Aorta (tissue), 5 donors: ENCODE results near the gene NTNG2. TPM values are rescaled to one million over a fixed set of nuclear protein-coding genes. Genes with fewer than 3 reads are reported as not detected.

ENCODE experiments used
- ATAC-seq: fragments of 200-7000 bp; cut with Tn5 transposase; one replicate; pipeline ENCODE4 v1.9.1; 2022; ENCODE audit warnings: moderate library complexity; ENCODE audit not compliant: low FRiP score
- DNase-seq, 2 donors: peaks; one replicate each; pipeline ENCODE4 v3.0.0-alpha.2; 2020
- H3K27ac ChIP-seq, 2 donors: one replicate each; pipeline ENCODE4 v1.5.1; 2013; ENCODE audit warnings: low read length in 2 of 2, mild to moderate bottlenecking in 2 of 2, moderate library complexity in 2 of 2, control low read depth in 1 of 2, inconsistent platforms in 1 of 2, low read depth in 1 of 2
- H3K27me3 ChIP-seq, 2 donors: one replicate each; pipeline ENCODE4 v1.6.1; 2013; ENCODE audit warnings: control low read depth in 1 of 2, low read length in 1 of 2, mild to moderate bottlenecking in 1 of 2, moderate library complexity in 1 of 2; ENCODE audit not compliant: insufficient read depth in 2 of 2, control insufficient read depth in 1 of 2
- H3K36me3 ChIP-seq, 2 donors: one replicate each; pipeline ENCODE4 v1.6.1; 2013; ENCODE audit warnings: control low read depth in 1 of 2, low read length in 1 of 2, mild to moderate bottlenecking in 1 of 2; ENCODE audit not compliant: insufficient read depth in 2 of 2, control insufficient read depth in 1 of 2
- H3K4me1 ChIP-seq, 2 donors: one replicate each; pipeline ENCODE4 v1.6.1; 2013; ENCODE audit warnings: low read length in 2 of 2, control low read depth in 1 of 2, mild to moderate bottlenecking in 1 of 2, moderate library complexity in 1 of 2; ENCODE audit not compliant: insufficient read depth in 2 of 2, control insufficient read depth in 1 of 2
- H3K4me3 ChIP-seq, 2 donors: one replicate each; pipeline ENCODE4 v1.5.1; 2013; ENCODE audit warnings: low read length in 2 of 2, control low read depth in 1 of 2, mild to moderate bottlenecking in 1 of 2
- H3K9me3 ChIP-seq: one replicate; pipeline ENCODE4 v1.6.1; 2013; ENCODE audit warnings: mild to moderate bottlenecking, low read length; ENCODE audit not compliant: control insufficient read depth
- WGBS, 2 donors: extraction: QIAGEN DNeasy Blood & Tissue Kit; methylation state at CpG; one replicate each; pipeline ENCODE4 v1.1.7; 2013; 5-methylcytosine and 5-hydroxymethylcytosine counted together
- intact Hi-C, 2 donors: fragments of 100-400 bp; cut with DNase I; formaldehyde crosslinking; loops; one replicate each; pipeline versions ENCODE4 v1.14.2 to v1.15.0; 2022
- polyA plus RNA-seq, 2 donors: library from polyadenylated mRNA; stranded (reverse); fragments of 200-250 nt; gene quantifications; one replicate each; pipeline ENCODE4 v1.2.3, GENCODE V29; 2013
- total RNA-seq, 2 donors: library from RNA; stranded (reverse); fragmentation: NEBNext Ultra II Directional; extraction: Animal tissue kit (Norgen Biotek cat#: 25700); gene quantifications; one replicate each; pipeline ENCODE4 v1.2.1, GENCODE V29; 2021
- donor health status: healthy with polysubstance abuse.
- donor health status: Bipolar disorder and iron deficiency.
- donor health status: DM: no; HTN: no; CAD: no.
- donor health status: DM: no; HTN: no; CAD: no.
- donor health status: DM: yes; HTN: yes; CAD: no.

The NTNG2 gene
- total and polyA plus RNA-seq, 4 donors: 0.25 to 5.3 (median 1.1) TPM

- no peak for DNase-seq
- Histone ChIP-seq H3K4me1 (no peaks in the 10 kb centered on the region), H3K36me3 (no peaks in the 10 kb centered on the region), H3K9me3 (no peaks in the 10 kb centered on the region), H3K27ac (no peak overlapping the region), H3K27me3 (no peaks in the 10 kb centered on the region), H3K4me3 (no peak overlapping the region)
- intact Hi-C loops: loop anchor here in 1 of 2 donors (5.0 kb wide), 2 partner anchors 73 to 397 kb away; no protein-coding TSS in a partner anchor
- no peak for ATAC-seq
- WGBS, 2 donors: 8 to 10% methylated on average over 45 of the region's 45 CpGs
Measured at GRCh38 chr9:132163876-132164603, 2.2 kb downstream of the NTNG2 start.

GRCh38 chr9:132164604-132165362, 2.9 kb downstream of the NTNG2 start:
- no peak for DNase-seq
- no peak overlapping the region for H3K4me3 ChIP-seq
- no peaks in the 10 kb centered on the region for H3K9me3 ChIP-seq
- no peaks in the 10 kb centered on the region for H3K36me3 ChIP-seq
- ATAC-seq: no peak
- no peaks in the 10 kb centered on the region for H3K4me1 ChIP-seq
- WGBS, 2 donors: 7 to 9% methylated on average over 16 of the region's 16 CpGs
- no peak overlapping the region for H3K27ac ChIP-seq
- no peaks in the 10 kb centered on the region for H3K27me3 ChIP-seq
- intact Hi-C loops: loop anchor here in 1 of 2 donors (5.0 kb wide), 2 partner anchors 73 to 397 kb away; no protein-coding TSS in a partner anchor

DNA sequence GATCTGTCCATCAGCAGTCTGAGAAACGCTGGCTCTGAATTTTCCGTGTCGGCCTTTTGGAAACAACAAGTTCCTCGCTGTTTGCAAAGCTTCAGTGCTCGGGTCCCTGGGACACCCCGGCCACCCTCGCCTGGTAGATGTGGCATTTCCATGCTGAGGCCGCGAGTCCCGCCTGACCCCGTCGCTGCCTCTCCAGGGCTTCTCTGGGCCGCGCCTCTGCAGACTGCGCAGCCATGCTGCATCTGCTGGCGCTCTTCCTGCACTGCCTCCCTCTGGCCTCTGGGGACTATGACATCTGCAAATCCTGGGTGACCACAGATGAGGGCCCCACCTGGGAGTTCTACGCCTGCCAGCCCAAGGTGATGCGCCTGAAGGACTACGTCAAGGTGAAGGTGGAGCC, 4.7 kb downstream of the NTNG2 start:
- DNase-seq (no peak), ATAC-seq (no peak)
- H3K4me3 ChIP-seq: no peak overlapping the region
- no peaks in the 10 kb centered on the region for H3K4me1 ChIP-seq
- intact Hi-C loops: no loop called here
- no peaks in the 10 kb centered on the region for H3K27me3 ChIP-seq
- H3K9me3 ChIP-seq: no peaks in the 10 kb centered on the region
- no peaks in the 10 kb centered on the region for H3K36me3 ChIP-seq
- H3K27ac ChIP-seq: no peak overlapping the region
- WGBS, 2 donors: 45 to 58% methylated on average over 19 of the region's 19 CpGs

- DNase-seq (no peak), ATAC-seq (no peak)
- Histone ChIP-seq H3K27me3 (no peaks in the 10 kb centered on the region), H3K27ac (no peak overlapping the region), H3K4me3 (no peak overlapping the region), H3K9me3 (no peaks in the 10 kb centered on the region), H3K36me3 (no peaks in the 10 kb centered on the region), H3K4me1 (no peaks in the 10 kb centered on the region)
- WGBS, 2 donors: 46 to 49% methylated on average over 7 of the region's 7 CpGs
- intact Hi-C loops: no loop called here
Measured at GRCh38 chr9:132167192-132167591, 5.3 kb downstream of the NTNG2 start.

DNA sequence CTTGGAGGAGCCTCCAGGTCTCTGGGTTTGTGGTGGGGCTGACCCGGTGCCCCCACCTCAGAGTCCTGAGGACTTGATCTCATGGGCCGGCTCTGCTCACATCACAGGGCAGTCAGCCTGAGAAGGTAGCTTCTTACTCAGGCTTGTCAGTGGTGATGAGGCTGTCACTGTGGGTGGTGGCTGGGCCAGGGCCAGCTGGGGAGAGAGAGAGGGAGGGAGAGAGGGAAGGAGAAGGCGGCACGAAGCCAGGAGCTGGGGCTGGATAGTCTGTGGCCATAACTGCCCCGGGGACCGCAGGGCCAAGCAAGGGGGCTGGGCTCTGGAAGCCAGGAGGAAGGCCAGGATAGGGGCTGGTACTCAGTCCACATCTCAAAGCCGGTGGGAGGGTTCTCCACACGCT, 6.5 kb downstream of the NTNG2 start:
- no peak for ATAC-seq

GRCh38 chr9:132168851-132169250, 7.0 kb downstream of the NTNG2 start:
- no peaks in the 10 kb centered on the region for H3K27me3 ChIP-seq
- 59 to 64% methylated on average over 7 of the region's 7 CpGs for WGBS, 2 donors

More for the DNA sequence above, 6.5 kb downstream of the NTNG2 start:
- H3K27ac ChIP-seq: no peak overlapping the region
- H3K27me3 ChIP-seq: no peaks in the 10 kb centered on the region
- intact Hi-C loops: no loop called here
- H3K4me1 ChIP-seq: no peaks in the 10 kb centered on the region
- H3K4me3 ChIP-seq: no peak overlapping the region
- no peaks in the 10 kb centered on the region for H3K36me3 ChIP-seq
- H3K9me3 ChIP-seq: no peaks in the 10 kb centered on the region
- no peak for DNase-seq
- WGBS, 2 donors: 31 to 59% methylated on average over 8 of the region's 8 CpGs

GRCh38 chr9:132169672-132170392, 8.0 kb downstream of the NTNG2 start:
- Histone ChIP-seq H3K27me3 (no peaks in the 10 kb centered on the region), H3K9me3 (no peaks in the 10 kb centered on the region), H3K27ac (no peak overlapping the region), H3K4me1 (no peaks in the 10 kb centered on the region), H3K36me3 (no peaks in the 10 kb centered on the region), H3K4me3 (no peak overlapping the region)
- intact Hi-C loops: loop anchor here (1.0 to 5.0 kb wide), 2 partner anchors 66 to 67 kb away; no protein-coding TSS in a partner anchor
- 34 to 38% methylated on average over 26 of the region's 26 CpGs for WGBS, 2 donors
- DNase-seq: peak; percentile 64 to 85
- peak; percentile 62 for ATAC-seq

More at GRCh38 chr9:132168851-132169250, 7.0 kb downstream of the NTNG2 start:
- Histone ChIP-seq H3K9me3 (no peaks in the 10 kb centered on the region), H3K4me1 (no peaks in the 10 kb centered on the region), H3K36me3 (no peaks in the 10 kb centered on the region), H3K4me3 (no peak overlapping the region), H3K27ac (no peak overlapping the region)
- intact Hi-C loops: no loop called here
- DNase-seq (no peak), ATAC-seq (no peak)

DNA sequence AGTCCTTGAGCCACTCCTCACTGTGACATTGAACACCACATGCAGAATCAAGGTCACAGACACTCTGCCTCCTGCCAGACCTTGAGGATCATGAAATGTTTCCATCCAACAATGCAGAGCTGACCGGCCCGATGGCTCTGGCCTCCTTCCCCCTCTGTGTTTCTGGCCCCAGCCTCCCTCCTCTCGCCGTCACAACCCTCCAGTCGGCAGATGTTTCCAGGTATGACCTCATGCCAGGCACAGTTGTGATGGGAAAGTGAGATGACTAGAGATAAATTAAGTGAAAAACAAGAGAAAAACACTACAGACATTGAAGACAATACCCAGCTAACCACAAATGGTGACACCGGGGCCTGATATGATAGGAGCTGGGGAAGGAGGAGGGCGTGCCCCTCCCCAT, 9.8 kb downstream of the NTNG2 start:
- no peaks in the 10 kb centered on the region for H3K4me1 ChIP-seq
- H3K36me3 ChIP-seq: no peaks in the 10 kb centered on the region
- H3K4me3 ChIP-seq: no peak overlapping the region
- H3K27me3 ChIP-seq: no peaks in the 10 kb centered on the region
- intact Hi-C loops: loop anchor here in 1 of 2 donors (5.0 kb wide), 1 partner anchor 66 kb away; no protein-coding TSS in a partner anchor
- DNase-seq: no peak
- WGBS, 2 donors: 72 to 73% methylated on average over 7 of the region's 7 CpGs
- H3K27ac ChIP-seq: no peak overlapping the region
- no peaks in the 10 kb centered on the region for H3K9me3 ChIP-seq
- ATAC-seq: no peak
